GM21526 (cell line): ENCODE results near the gene ITPRIPL2.

ENCODE experiments used
- ATAC-seq: cut with Tn5 transposase; IDR thresholded peaks from one replicate; pipeline ENCODE4 v1.9.1; 2021; ENCODE audit warnings: moderate library complexity; ENCODE audit not compliant: unreplicated experiment, low FRiP score

Gene ITPRIPL2

GRCh38 chr16:19170043-19170655, 56.4 kb downstream of the ITPRIPL2 start:
- no peak for ATAC-seq
